HG02759 (cell line): ENCODE data around the gene CDH16.

ENCODE experiments used
- ATAC-seq: cut with Tn5 transposase; IDR thresholded peaks from one replicate; pipeline ENCODE4 v1.9.1; 2021; ENCODE audit warnings: mild to moderate bottlenecking, moderate library complexity; ENCODE audit not compliant: unreplicated experiment

CDH16 gene

DNA sequence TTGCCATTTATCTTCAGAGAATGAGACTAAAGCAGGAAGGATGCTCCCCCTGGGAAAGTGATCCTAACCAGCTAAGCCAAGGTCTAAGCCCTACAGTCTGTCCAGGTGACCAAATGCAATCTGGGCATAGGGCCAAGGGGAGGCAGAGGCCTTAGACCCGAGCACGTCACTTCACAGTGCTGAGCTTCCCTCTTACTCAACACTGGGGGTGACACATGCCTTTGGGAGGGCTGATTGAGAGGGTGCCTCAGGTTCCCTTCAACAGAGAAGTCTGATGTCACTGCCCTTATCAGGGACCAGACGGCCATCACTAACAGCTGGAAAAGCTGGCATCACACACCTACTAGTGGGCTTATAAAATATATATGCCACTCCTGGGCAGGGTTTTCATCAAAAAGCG is 11.5 kb upstream of the CDH16 start:
- ATAC-seq = no peak

DNA sequence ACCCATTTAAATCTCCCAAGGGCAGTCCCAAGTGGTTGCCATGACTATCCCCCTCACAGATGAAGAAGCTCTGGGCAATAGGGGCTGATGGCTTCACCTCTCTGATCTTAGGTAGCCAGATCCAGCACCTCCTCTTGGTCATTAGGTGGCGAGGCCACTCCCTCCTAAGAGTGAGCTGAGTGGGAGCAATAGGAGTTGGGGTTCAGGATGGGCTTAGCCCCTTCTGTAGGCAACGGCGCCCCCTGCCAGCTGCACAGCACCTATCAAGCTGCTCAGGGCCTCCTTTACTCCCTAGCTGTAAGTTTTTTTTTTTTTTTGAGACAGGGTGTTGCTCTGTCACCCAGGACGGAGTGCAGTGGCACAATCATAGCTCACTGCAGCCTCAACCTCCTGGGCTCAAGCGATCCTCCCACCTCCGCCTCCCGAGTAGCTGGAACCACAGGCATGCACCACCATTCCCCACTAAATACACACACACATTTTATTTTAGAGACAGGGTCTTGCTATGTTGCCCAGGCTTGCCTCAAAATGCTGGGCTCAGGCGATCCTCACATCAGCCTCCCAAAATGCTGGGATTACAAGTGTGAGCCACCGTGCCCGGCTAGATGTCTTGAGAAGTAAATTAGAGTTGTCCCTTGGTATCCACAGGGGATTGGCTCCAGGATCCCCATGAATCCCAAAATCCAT is 10.2 kb upstream of the CDH16 start:
- ATAC-seq = no peak

DNA sequence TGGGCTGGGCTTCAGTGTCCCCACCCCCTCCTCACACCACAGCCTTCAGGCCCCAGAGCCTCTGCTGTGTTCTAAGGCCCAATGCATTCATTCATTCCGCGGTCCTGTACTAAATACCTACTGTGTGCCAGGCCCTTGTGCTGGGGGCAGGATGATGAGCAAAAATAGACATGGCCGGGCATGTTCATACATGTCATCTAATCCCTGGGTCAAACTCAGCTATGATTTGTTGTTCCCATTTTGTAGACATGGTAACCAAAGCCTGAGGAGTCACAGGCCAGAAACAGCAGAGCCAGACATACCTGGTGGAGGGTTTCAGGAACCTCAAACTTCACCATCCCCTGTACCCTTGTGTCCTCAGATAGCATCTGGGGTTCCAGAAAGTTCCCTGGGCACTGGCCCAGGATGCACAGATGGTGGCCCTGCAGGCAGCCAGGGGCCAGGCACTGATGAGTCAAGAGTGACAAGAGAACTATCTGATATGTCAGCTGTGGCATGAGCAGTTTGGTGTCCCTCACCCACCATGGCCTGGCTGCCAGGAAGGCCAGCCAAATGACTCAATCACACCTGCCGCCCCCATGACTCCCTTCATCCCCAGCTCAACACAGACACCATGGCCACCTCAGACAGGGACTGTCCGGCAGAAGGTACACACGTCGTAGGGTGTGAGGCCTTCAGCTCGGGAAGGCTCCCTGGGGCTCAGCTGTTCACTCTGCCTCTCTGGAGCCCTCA is 9.4 kb upstream of the CDH16 start:
- no peak for ATAC-seq

DNA sequence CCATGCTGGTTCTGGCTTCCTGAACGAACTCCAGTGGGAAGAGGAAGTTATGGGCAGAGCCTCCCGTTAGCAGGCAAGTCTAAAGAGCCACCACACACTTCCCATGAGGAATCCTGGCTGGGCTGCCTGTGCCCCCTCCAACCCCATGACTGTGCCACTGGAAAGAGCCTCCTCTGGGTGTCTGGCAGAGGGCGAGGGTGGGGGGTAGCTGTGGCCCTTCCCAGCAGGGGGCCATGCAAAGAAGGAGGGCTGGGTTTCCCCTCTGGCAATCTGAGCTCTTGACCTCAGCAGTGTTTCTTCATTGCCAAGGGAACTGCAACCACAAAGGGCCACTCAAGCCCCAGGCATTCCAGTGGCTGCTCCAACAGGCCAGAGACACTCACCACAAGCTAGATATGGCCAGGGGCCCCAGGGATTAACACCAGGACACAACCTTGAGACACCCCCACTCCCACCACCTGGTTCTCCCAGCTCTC is 8.3 kb upstream of the CDH16 start:
- no peak for ATAC-seq

DNA sequence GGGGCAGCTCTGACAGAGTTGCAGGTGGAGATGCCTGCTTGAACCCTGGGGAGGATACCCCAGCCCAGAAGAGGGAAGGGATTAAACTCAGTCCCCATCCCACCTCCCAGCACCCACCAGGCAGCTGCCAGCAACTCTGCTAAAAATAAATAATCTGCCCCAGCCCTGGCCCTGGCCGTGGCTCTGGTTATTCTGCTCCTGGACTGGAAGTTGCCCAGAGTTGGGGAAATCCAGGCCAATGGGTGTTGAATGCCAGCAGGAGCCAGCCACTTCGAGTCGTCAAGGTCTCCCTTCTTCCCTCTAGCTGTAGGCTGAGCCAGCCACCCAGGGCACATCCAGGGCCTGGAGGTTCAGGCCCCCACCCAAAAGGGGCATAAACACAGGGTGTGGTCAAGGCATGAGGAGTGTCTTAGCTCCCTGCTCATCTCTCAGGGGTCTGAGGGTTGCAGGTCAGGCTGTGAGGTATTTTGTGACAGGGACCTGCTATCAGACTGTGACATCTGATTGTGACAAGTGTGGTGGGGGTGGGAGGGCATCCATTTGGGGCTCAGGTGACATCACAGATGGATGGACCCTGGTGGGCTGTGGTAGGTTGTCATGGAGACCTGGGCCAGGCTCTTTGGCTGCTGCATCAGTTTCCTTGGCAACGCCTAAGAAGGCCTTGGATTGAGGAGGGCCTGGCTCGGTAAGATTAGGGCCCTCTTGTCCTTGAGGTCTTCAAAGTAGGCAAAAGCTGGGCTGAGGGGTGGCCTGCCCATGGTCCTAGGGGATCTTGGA is 7.7 kb upstream of the CDH16 start:
- no peak for ATAC-seq

DNA sequence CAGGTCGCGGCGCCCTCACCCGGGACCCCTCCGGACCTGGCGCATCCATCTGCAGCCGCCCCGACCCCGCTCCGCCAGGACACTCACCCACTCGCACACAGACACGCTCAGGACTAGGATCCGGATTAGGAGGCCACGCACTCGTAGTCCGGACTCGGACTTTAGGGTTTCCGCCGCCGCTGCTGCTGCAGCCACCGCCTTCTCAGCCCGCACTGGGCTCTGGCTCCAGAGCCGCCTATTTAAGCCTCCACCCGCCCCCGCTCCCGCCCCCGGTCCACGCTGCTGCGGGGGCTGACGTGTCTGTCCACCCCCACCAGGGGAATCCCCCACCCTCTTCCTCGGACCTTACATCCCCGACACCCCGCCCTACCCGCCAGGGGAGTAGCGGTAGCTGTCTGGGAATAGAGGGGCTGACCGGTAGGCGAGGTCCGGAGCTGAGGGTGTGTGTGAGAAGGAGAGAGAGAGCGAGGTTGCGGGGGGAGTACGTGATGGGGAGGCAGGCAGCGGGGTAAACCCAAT is 6.7 kb upstream of the CDH16 start, which contains the start of gene RRAD:
Gene RRAD (minus strand): TSS at position 214 of the 519 bp plus-strand sequence. CDS start 356 bp downstream, outside the sequence.
- ATAC-seq = no peak

DNA sequence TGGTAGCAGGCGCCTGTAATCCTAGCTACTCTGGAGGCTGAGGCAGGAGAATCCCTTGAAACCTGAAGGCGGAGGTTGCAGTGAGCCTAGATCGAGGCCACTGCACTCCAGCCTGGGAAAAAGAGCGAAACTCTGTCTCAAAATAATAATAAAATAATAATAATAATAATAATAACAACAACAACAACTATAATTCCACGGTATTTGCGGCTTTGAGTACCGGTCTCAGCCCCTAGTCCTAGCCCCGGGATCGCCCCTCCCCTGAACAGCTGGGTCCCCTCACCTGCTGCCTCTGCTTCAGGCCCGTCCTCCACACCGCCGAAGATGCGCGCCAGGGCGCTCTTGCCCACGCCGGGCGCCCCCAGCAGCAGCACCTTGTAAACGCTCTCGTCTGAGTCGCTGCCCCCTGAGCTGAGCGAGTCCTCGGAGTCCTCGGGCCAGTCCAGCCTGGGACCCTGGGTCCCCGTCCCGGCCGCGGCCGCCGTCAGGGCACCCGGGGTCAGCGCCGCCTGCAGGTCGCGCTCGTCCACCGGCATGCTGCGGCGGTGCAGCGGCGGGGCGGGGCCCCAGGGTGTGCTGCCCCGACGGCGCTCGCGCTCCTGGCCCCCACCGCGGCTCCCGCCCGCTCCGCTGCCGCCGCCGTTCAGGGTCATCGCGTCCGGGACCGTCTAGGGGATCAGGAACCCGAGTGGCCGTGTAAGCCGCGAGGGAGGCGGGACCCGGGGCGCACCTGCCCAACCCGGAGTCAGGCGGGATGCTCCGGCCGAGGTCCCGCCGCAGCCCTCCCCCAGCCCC is 6.0 kb upstream of the CDH16 start:
- ATAC-seq = no peak

DNA sequence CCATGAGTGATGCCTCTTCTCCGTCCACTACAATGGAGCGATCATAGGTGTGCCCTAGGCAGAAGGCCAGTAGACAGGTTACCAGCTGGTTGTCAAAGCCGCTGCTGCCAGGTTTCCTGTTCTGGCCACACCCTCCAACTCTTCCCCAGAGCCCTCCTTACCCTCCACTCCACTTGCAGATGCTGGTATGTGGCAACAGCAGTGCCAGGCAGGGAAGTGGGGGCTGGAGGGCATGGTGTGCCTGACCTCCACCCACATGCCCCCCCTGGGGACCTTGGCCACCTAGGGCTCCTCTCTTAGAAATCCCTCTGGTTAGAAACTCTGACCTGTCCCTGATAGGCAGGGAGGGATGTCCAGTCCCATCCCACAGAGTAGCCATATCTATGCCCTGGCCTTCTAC is 5.2 kb upstream of the CDH16 start:
- ATAC-seq = no peak

DNA sequence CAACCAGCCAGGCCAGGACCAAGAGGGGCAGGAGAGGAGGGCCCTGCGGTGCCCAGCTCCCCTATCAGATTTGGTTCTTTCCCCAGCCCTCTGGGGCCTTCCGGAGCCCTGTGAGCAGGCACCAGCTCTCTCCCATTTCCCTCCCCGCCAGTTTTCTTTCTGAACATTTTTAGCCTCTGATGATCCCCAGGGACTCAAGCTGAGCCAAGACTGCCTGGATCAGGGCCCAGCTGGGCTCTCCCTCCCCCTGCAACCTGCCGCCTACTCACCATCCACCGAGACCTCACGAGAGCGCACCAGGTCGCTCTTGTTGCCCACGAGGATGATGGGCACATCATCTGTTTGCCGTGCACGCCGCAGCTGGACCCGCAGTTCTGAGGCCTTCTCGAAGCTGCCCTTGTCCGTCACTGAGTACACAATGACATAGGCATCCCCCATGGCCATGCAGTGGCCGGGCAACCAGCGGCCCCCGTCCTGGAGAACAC is 4.6 kb upstream of the CDH16 start:
- no peak for ATAC-seq

DNA sequence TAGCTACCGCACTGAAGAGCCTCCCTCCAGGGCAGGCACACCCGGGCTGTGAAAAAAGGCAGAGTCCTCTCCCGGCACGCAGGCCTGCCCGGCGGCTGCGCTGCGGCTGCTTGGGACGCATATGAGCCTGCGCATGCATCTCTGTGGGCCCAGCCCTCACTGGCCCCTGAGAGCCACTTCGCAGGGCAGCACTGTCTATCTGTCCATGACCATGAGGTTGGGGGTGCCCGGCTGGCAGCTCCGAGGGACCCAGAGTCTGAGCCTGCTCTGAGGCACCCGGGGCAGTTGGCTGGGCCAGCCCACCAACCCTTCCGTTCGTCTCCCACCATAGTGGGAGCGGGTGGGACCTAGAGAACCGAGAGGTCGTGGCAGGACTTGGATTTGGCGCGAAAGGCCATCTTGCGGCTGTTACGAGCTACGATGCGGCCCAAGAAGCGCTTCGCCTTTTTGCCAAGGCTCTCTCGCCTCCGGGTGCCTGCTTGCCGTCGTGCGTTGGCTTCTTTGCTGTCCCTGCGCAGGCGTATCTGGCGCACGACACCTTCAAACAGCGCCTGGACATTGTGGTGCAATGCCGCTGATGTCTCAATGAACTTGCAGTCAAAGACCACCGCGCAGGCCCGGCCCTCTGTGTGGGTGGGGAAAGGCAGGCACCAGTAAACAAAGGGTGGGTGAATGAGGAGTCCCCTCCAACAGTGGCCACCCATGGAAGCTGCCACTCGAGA is 3.2 kb upstream of the CDH16 start:
- ATAC-seq = no peak

DNA sequence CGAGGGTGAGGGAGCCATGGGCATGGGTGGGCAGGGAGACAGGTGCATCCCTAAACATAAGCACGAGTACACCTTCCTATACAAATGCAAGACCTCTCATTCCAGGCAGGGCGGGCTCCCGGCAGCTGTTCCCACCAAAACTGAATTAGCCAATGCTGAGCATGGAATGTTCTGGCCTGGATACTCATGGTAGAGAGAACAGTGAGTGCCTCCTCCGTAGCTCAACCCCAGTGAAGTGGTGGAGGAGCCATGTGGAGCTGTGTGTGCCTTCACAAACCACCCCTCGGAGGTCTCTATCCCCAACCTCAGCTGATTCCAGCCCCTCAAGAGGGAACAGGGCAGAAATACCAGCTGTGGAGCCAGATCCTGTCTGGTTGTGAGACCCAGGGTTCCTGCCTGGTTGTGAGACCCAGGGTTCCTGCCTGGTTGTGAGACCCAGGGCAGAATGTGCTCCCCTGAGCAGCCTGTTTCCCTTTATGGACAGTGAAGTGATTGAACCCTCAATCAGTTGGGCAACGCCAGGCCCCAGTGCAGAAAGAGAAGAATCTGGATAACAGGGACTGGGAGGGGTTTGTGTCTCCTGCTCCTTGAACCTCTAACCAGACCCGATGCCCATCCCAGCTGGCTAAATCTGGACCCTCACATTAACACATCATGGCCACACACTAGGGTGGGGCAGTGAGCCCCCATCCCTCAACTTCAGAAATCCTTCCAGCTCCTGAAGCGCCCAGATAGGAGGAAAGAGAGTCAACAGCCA is 2.4 kb upstream of the CDH16 start:
- no peak for ATAC-seq

DNA sequence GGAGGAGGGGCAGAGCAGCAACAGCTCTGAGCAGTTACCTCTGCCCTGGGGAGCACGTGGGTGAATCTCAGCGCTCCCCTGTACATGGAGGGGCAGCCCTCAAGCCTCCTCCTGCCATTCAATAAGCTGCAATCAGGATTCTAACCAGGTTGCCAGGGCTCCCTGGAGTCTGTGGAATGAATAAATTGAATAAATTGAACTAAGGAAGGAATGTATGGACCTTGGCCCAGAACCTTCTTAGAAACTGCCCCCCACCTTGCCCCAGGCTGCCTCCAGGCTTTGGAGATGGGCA is 1.6 kb upstream of the CDH16 start:
- ATAC-seq = no peak

DNA sequence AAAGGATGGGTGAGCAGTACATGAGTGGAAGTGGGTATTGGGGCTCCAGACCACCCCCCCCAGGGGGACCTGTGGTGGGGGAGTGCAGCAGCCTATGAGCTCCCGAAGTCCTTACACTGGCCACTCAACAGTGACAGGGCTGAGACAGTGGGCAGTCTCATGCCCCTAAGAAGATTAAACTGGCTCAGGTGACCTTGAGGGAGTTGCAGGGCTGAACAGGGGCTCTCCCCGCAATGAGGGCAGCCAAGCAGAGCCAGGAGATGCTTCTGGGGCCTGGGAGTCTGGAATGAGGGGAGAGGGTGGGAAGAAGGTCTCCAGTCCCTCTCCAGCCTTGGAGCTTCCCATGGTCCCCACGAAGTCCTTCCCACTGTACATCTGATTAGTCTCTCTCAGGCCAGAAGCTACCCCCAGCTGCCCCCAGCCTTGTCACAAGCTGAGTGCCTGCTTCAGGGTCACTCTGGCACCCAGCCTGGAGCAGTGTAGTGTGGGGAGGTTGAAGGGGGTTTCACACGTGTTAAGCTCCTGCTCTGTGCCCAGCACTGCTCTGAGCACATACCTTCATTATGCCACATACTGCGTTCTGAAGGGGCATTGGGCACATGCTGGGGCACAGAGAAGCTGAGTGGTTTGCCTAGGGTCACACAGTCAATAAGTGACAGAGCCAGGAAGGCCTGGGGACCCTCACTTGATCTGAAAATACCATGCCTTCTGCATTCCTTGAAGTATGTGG is 1.0 kb upstream of the CDH16 start:
- no peak for ATAC-seq

DNA sequence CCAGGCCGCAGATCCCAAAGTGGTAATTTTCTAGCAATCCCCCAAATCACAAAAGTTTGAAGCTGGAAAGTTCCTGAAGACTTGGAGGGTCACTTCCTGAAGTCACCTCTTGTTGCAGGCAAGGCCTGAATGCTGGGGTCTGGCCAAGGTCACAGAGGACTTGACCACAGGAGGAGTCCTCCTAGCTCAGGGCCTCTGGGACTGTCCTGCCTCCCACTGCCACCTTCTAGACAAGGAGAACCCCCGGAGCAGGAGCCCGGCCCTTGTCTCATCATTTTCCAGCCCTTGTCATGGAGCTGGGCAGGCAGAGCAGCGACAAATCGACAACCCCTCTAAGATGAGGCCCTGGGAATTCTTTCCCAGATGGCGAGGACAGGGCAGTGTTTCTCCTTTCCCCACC is 330 bp downstream of the CDH16 start:
- no peak for ATAC-seq

DNA sequence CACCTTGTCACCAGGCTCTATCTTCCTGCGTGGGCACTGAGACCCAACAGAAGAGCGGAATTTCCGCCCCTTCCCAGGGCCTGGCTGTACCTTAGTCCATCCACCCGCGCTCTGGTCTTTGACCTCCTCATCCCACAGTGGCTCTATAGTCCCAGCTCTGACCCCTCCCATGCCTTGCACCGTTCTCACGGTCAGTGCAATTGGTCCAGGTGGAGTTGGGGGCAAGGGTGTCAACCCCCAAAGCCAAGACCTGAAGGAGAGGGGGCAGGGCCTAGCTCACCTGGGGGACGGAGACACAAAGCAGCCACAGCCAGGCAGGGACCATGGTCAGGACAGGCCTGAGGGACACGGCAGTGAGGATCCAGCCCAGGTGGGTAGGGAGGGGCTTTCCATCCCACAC is 944 bp downstream of the CDH16 start:
- ATAC-seq = no peak

DNA sequence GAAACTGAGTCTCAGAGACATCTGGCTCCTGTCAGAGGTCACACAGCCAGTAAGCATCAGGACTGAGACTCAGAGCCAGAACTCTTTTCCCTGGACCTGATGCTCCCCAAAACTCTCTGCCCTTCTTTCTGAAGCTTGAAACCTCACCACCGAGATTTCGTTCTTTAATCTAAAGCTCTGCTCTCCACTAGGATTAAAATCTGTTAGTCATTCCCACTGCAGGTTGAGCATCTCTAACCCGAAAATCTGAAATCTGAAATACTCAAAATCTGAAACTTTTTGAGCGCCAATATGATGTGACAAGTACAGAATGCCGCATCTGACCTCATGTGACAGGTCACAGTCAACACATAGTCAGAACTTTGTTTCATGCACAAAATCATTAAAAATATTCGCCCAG is 2.2 kb downstream of the CDH16 start:
- no peak for ATAC-seq

DNA sequence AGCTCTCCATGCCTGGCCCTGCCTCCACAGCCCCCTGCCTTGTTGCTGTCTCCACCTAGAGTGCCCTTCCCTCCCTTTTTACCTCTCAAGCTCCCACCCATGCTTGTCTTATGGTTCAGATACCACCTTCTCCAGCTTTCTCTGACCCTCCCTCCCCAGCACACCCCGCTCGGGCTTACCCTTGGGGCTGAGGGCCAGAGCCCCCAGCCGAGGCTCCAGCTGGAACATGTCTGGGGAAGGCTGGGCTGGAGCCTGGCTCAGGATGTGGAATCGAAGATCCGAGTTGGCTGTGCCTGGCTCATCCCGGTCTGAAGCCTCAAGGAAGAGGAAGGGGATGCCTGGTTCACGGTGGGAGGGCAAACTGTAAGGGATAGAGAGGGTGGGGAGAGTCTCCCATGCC is 3.6 kb downstream of the CDH16 start:
- ATAC-seq = no peak

DNA sequence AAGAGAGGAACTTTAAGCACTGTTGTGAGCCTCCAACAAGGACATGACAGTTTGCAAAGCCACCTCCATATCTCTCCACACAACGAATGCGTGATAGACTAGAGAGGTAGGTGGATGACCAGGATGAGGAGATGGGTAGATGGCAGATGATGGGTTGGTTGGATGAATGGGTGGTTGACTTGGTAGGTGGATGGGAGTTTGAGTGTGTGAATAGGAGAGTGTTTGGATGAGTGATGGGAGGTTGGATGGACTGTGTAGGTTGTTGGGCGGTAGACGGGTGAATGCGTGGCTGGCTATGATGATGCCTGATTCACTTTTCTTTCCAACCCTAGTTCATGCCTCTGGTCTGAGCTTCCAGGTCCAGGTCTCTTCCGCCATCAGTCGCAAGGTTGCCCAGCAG is 4.1 kb downstream of the CDH16 start:
- ATAC-seq = no peak

DNA sequence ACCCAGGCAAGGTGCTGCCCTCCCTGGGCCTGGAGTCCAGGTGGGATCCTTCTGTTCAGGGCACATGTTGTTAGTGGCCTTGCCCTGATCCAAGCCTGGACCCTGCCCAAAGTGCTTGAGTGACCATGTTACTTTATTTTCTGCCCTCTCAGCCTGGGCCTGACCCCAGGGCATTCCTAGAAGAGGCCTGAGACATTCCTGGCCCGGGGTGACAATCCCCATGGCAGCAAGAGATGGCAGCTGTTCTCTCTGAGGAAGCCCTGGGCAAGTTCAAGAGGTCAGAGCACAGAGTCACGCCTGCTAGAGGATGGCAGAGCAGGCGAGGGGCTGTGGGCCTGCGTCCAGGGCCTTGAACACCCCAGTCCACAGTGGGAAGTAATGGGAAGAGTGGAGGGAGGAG is 5.0 kb downstream of the CDH16 start:
- ATAC-seq = no peak
